Epithelial cell of proximal tubule (primary cell): Measurements from ENCODE around the gene FAM3C. TPM values are rescaled to one million over a fixed set of nuclear protein-coding genes. Genes with fewer than 3 reads are reported as not detected.
"Not testable (repeated sequence)": the region's sequence is repeated elsewhere in the genome, so short reads cannot be mapped to it uniquely, and the experiment has no call there.

Experiments used
- DNase-seq: peaks from one replicate; pipeline ENCODE4 v3.0.0-alpha.2; 2011; ENCODE audit warnings: low read depth
- H3K4me3 ChIP-seq: 2 replicates; pipeline ENCODE4 v1.5.1; 2011; ENCODE audit warnings: low read depth, mild to moderate bottlenecking, low read length
- total RNA-seq: library from RNA; depleted of rRNA; stranded (reverse); fragments of >200 nt; gene quantifications from 2 replicates; pipeline ENCODE4 v1.2.3, GENCODE V29; 2015
- TF ChIP-seq, protein P1 (sequence below): conservative IDR thresholded peaks from 2 replicates; pipeline ENCODE4 v1.5.1; 2012; ENCODE audit warnings: low read depth, mild to moderate bottlenecking, low read length

The FAM3C gene
- total RNA-seq, 1 donor from 2014 or later: 134 TPM

DNA sequence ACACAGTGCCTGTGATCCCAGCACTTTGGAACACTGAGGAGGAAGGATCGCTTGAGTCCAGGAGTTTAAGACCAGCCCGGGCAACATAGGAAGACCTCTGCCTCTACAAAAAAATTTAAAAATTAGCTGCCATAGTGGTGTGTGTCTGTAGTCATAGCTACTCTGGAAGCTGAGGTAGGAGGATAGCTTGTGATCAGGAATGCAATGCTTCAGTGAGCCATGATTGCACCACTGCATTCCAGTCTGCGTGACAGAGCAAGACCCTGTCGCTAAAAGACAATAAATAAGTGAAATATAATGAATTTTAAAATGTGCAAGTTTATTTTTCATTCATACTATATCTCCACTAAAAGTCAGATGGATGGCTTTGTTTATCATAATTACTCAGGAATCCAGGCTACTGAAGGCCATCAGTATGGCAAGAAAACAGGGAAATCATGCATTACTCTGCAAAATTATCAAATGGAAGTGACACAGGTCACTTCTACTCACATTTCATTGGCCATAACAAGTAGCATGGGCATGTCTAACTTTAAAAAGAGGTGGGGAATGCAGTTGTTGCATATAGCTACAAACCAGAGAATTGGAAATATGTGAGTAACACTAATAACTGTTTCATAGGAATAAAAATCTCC is 32.9 kb upstream of the FAM3C start:
- no peak overlapping the region for H3K4me3 ChIP-seq
- DNase-seq: peak; percentile 80
- TF ChIP-seq, protein P1, sequence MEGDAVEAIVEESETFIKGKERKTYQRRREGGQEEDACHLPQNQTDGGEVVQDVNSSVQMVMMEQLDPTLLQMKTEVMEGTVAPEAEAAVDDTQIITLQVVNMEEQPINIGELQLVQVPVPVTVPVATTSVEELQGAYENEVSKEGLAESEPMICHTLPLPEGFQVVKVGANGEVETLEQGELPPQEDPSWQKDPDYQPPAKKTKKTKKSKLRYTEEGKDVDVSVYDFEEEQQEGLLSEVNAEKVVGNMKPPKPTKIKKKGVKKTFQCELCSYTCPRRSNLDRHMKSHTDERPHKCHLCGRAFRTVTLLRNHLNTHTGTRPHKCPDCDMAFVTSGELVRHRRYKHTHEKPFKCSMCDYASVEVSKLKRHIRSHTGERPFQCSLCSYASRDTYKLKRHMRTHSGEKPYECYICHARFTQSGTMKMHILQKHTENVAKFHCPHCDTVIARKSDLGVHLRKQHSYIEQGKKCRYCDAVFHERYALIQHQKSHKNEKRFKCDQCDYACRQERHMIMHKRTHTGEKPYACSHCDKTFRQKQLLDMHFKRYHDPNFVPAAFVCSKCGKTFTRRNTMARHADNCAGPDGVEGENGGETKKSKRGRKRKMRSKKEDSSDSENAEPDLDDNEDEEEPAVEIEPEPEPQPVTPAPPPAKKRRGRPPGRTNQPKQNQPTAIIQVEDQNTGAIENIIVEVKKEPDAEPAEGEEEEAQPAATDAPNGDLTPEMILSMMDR: no peak

DNA sequence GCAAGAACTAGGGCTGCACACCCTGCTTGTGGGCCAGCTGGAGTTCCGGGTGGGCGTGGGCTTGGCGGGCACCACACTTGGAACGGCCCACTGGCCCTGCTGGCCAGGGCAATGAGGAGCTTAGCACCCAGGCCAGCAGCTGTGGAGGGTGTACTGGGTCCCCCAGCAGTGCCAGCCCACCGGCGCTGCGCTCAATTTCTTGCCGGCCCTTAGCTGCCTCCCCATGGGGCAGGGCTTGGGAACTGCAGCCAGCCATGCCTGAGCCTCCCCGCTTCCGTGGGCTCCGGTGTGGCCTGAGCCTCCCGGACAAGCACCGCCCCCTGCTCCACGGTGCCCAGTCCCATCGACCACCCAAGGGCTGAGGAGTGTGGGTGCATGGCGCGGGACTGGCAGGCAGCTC is 25.6 kb upstream of the FAM3C start:
- DNase-seq, H3K4me3 ChIP-seq: not testable (repeated sequence)

DNA sequence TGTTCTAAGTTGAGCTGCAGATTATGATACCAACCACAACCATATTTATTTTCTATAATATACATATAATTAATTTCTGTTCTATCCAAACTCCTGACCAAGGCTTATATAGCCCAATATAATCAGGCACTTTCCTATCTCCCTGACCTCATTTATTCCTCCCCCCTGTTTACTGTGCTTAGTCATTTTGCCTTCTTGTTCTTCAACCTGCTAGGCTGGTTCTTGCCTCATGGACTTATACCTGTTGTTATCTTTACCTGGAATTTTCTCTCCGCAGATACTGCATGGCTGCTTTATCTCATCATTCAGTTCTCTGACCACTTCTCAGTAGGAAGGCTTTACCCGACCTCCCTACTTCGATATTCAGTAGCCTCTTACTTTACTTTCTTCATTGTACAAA is 24.9 kb upstream of the FAM3C start:
- H3K4me3 ChIP-seq: no peak overlapping the region
- DNase-seq: no peak
- TF ChIP-seq, protein P1: no peak

DNA sequence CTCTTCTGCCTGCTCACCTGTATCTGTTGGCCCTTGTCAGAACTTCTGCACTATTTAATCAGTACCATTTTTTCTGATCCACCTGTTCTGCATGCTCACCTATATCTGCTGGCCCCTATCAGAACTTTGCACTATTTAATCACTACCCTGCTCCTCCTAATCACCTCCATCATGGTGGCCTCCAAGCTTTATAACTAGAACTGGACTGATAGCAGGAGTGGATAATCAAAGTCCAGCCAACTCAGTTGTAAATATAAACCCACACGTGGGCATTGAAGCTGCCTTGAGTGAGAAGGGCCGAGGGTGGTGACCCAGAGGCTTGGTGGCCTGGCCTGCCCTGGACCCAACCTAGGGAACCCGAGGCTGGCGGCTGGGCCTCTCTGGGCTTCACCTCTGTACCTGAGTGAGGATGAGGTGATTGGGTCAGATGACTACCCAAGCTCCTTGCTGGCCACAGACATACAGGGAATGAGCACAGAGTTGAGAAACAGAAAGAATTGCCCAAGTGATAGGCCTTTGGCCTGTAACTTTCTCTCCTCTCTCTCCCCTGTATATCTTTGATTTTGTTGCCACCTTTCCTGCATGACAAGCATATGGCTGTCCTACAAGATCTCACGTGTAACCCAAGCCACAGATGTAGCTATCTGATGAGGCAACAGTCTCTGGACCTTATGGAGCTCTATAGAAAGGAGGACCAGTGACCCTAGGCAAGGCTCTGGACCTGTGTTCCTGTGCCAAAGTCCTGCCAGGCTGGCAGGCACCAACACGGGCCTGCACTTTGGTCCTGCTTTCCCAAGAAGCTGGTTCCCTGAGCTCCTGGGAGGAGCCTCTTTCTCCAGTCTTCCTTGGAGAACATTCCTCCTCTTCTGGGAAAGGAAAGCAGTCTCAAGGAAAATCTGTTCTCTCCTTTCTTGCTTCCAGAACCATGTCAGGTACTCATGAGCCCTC is 23.4 kb upstream of the FAM3C start:
- H3K4me3 ChIP-seq: no peak overlapping the region
- TF ChIP-seq, protein P1: no peak
- no peak for DNase-seq

DNA sequence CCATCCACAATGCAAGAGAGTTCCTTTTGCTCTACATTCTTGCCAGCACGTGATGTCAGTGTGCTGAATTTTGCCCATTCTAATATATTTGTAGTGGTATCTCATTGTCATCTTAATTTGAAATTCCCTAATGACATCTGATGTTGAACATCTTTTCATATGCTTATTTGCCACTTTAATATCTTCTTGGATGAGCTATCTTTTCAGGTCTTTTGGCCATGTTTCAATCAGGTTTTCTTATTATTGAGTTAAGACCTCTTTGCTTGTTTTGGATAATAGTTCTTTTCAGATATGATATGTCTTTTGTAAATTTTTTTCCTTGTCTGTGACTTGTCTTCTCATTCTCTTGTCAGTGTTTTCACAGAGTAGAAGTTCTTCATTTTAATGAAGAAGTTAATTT is 20.4 kb upstream of the FAM3C start:
- TF ChIP-seq, protein P1: no peak
- H3K4me3 ChIP-seq: no peak overlapping the region
- no peak for DNase-seq

DNA sequence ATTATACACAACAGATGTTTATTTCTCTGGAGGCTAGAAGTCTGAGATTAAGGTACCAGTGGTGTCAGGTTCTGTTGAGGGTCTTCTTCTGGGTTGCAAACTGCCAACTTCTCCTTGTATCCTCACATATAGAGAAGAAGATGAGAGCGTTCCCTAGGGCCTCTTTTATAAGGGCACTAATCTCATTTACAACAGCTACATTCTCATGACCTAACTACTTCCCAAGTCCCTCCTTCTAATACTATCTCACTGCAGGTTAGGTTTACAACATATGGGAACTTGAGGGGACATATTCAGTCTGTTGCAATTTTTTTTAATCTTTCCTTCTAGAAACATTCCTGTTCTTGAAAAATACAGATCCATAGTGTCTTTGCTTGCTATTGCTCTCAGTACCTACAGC is 18.3 kb upstream of the FAM3C start:
- DNase-seq: no peak
- H3K4me3 ChIP-seq: no peak overlapping the region
- TF ChIP-seq, protein P1: no peak

DNA sequence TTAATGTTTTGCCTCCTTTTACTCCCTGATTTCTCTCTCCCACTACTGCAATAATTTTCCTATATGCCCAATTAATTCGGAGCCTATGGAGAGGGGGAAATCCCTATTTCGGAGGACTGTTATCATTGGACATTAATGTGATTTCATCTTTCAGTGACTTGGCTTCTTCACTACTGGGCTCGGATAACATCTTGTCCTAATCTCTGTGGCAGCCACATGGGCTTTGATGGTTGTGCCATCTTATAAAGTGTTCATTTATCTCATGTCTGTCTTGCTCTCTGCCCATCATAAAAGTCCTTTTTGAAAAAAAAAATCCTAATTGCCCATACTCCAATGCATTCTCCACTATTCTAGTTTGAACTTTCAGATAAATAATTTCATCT is 15.5 kb upstream of the FAM3C start:
- DNase-seq: no peak

More for the DNA sequence above, 15.5 kb upstream of the FAM3C start:
- no peak overlapping the region for H3K4me3 ChIP-seq
- TF ChIP-seq, protein P1: no peak
